ENCODE results near the gene VAMP2.

Gene VAMP2

DNA sequence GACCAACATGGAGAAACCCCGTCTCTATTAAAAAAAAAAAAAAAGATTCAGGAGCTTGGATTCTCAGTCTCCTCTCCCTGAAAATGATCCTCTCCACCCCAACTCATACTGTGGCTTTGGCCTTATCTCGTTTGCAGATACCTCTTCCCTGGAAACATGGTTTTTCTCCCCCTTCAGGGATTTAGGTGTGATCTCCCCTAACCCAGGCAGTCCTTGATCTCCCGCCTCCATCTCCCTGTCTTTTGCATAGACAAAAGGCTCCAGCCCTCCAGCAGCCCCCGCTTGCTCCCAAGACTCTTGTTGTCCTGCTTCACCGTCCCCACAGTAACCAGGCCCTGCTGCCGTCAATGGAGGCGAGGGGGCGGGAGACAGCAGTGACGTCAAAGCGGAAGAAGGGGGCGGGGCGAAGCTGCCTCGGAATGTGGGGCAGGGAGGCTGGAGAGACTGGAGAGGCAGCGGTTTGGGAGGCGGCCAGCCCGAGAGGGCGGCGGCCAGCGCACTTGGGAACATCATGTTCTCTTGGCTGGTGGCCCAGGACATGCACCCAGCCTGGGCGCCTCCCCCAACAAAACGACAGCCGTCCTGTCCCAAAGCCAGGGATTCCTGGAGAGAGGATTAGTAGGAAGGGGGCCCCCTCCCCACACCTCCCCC lies 8.7 kb downstream of the VAMP2 start (continued):
- TF ChIP-seq ZNF341 (tag by site-specific recombination; IDR thresholded peaks at IDR 0.05; ENCODE audit: low read depth) (peak; percentile 94), ZNF610 (tag by site-specific recombination; IDR thresholded peaks at IDR 0.05; ENCODE audit: borderline replicate concordance) (no peak), ZFP69B (tag by site-specific recombination; IDR thresholded peaks at IDR 0.05) (0 out of 2 replicates have a peak, but pooled peaks have one; percentile 49), ZNF274 (IDR thresholded peaks at IDR 0.05; ENCODE audit: low read length) (no peak), ZNF274 (tag by site-specific recombination; IDR thresholded peaks at IDR 0.05; ENCODE audit: borderline replicate concordance) (no peak), ZNF112 (tag by site-specific recombination; IDR thresholded peaks at IDR 0.05) (no peak), WT1 (tag by site-specific recombination; IDR thresholded peaks at IDR 0.05) (peak; percentile 88), ZNF175 (tag by site-specific recombination; IDR thresholded peaks at IDR 0.05) (no peak), OSR2 (tag by site-specific recombination; IDR thresholded peaks at IDR 0.05) (peak; percentile 45), HOXA7 (CRISPR knock-in tag; IDR thresholded peaks at IDR 0.05; ENCODE audit: borderline replicate concordance) (no peak), MYNN (tag by site-specific recombination; IDR thresholded peaks at IDR 0.05; ENCODE audit: borderline replicate concordance) (0 out of 2 replicates have a peak, but pooled peaks have one; percentile 10), SCRT1 (tag by site-specific recombination; IDR thresholded peaks at IDR 0.05; ENCODE audit: borderline replicate concordance) (no peak), ZNF423 (tag by site-specific recombination; IDR thresholded peaks at IDR 0.05) (peak; percentile 53; the same call in 1 of the 2 replicates), ZNF24 (tag by site-specific recombination; IDR thresholded peaks at IDR 0.05) (peak; percentile 23; the same call in 1 of the 2 replicates), ZNF510 (tag by site-specific recombination; IDR thresholded peaks at IDR 0.05; ENCODE audit: insufficient replicate concordance) (no peak), ZNF155 (tag by site-specific recombination; IDR thresholded peaks at IDR 0.05) (no peak), ZNF23 (tag by site-specific recombination; IDR thresholded peaks at IDR 0.05; ENCODE audit: borderline replicate concordance) (no peak), ZNF184 (tag by site-specific recombination; IDR thresholded peaks at IDR 0.05) (no peak), GLIS1 (tag by site-specific recombination; IDR thresholded peaks at IDR 0.05) (peak; percentile 68), ZNF629 (tag by site-specific recombination; IDR thresholded peaks at IDR 0.05) (peak; percentile 99), ZNF548 (tag by site-specific recombination; IDR thresholded peaks at IDR 0.05) (no peak), ZNF266 (tag by site-specific recombination; IDR thresholded peaks at IDR 0.05; ENCODE audit: low read depth) (no peak)
- TF ChIP-seq, protein P1, sequence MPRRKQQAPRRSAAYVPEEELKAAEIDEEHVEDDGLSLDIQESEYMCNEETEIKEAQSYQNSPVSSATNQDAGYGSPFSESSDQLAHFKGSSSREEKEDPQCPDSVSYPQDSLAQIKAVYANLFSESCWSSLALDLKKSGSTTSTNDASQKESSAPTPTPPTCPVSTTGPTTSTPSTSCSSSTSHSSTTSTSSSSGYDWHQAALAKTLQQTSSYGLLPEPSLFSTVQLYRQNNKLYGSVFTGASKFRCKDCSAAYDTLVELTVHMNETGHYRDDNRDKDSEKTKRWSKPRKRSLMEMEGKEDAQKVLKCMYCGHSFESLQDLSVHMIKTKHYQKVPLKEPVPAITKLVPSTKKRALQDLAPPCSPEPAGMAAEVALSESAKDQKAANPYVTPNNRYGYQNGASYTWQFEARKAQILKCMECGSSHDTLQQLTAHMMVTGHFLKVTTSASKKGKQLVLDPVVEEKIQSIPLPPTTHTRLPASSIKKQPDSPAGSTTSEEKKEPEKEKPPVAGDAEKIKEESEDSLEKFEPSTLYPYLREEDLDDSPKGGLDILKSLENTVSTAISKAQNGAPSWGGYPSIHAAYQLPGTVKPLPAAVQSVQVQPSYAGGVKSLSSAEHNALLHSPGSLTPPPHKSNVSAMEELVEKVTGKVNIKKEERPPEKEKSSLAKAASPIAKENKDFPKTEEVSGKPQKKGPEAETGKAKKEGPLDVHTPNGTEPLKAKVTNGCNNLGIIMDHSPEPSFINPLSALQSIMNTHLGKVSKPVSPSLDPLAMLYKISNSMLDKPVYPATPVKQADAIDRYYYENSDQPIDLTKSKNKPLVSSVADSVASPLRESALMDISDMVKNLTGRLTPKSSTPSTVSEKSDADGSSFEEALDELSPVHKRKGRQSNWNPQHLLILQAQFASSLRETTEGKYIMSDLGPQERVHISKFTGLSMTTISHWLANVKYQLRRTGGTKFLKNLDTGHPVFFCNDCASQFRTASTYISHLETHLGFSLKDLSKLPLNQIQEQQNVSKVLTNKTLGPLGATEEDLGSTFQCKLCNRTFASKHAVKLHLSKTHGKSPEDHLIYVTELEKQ (tag by site-specific recombination; IDR thresholded peaks at IDR 0.05; ENCODE audit: borderline replicate concordance), result 0 out of 2 replicates have a peak, but pooled peaks have one; percentile 18
- TF ChIP-seq, protein P2, sequence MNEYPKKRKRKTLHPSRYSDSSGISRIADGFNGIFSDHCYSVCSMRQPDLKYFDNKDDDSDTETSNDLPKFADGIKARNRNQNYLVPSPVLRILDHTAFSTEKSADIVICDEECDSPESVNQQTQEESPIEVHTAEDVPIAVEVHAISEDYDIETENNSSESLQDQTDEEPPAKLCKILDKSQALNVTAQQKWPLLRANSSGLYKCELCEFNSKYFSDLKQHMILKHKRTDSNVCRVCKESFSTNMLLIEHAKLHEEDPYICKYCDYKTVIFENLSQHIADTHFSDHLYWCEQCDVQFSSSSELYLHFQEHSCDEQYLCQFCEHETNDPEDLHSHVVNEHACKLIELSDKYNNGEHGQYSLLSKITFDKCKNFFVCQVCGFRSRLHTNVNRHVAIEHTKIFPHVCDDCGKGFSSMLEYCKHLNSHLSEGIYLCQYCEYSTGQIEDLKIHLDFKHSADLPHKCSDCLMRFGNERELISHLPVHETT (tag by site-specific recombination; IDR thresholded peaks at IDR 0.05), result 0 out of 2 replicates have a peak, but pooled peaks have one; percentile 18
- TF ChIP-seq, protein P3, sequence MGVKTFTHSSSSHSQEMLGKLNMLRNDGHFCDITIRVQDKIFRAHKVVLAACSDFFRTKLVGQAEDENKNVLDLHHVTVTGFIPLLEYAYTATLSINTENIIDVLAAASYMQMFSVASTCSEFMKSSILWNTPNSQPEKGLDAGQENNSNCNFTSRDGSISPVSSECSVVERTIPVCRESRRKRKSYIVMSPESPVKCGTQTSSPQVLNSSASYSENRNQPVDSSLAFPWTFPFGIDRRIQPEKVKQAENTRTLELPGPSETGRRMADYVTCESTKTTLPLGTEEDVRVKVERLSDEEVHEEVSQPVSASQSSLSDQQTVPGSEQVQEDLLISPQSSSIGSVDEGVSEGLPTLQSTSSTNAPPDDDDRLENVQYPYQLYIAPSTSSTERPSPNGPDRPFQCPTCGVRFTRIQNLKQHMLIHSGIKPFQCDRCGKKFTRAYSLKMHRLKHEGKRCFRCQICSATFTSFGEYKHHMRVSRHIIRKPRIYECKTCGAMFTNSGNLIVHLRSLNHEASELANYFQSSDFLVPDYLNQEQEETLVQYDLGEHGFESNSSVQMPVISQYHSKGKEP (tag by site-specific recombination; IDR thresholded peaks at IDR 0.05), result peak; percentile 66
- TF ChIP-seq, protein P4, sequence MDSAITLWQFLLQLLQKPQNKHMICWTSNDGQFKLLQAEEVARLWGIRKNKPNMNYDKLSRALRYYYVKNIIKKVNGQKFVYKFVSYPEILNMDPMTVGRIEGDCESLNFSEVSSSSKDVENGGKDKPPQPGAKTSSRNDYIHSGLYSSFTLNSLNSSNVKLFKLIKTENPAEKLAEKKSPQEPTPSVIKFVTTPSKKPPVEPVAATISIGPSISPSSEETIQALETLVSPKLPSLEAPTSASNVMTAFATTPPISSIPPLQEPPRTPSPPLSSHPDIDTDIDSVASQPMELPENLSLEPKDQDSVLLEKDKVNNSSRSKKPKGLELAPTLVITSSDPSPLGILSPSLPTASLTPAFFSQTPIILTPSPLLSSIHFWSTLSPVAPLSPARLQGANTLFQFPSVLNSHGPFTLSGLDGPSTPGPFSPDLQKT (IDR thresholded peaks at IDR 0.05; ENCODE audit: borderline replicate concordance, low read depth, low read length), result no peak
- TF ChIP-seq, protein P5, sequence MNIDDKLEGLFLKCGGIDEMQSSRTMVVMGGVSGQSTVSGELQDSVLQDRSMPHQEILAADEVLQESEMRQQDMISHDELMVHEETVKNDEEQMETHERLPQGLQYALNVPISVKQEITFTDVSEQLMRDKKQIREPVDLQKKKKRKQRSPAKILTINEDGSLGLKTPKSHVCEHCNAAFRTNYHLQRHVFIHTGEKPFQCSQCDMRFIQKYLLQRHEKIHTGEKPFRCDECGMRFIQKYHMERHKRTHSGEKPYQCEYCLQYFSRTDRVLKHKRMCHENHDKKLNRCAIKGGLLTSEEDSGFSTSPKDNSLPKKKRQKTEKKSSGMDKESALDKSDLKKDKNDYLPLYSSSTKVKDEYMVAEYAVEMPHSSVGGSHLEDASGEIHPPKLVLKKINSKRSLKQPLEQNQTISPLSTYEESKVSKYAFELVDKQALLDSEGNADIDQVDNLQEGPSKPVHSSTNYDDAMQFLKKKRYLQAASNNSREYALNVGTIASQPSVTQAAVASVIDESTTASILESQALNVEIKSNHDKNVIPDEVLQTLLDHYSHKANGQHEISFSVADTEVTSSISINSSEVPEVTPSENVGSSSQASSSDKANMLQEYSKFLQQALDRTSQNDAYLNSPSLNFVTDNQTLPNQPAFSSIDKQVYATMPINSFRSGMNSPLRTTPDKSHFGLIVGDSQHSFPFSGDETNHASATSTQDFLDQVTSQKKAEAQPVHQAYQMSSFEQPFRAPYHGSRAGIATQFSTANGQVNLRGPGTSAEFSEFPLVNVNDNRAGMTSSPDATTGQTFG (tag by site-specific recombination; IDR thresholded peaks at IDR 0.05; ENCODE audit: borderline replicate concordance), result no peak
- TF ChIP-seq, protein P6, sequence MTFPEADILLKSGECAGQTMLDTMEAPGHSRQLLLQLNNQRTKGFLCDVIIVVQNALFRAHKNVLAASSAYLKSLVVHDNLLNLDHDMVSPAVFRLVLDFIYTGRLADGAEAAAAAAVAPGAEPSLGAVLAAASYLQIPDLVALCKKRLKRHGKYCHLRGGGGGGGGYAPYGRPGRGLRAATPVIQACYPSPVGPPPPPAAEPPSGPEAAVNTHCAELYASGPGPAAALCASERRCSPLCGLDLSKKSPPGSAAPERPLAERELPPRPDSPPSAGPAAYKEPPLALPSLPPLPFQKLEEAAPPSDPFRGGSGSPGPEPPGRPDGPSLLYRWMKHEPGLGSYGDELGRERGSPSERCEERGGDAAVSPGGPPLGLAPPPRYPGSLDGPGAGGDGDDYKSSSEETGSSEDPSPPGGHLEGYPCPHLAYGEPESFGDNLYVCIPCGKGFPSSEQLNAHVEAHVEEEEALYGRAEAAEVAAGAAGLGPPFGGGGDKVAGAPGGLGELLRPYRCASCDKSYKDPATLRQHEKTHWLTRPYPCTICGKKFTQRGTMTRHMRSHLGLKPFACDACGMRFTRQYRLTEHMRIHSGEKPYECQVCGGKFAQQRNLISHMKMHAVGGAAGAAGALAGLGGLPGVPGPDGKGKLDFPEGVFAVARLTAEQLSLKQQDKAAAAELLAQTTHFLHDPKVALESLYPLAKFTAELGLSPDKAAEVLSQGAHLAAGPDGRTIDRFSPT (tag by site-specific recombination; IDR thresholded peaks at IDR 0.05), result peak; percentile 96

Data from HEK293 (cell line).